Measurements from ENCODE around the gene SLC35A3.
"Not testable (repeated sequence)": the region's sequence is repeated elsewhere in the genome, so short reads cannot be mapped to it uniquely, and the experiment has no call there.

The SLC35A3 gene

DNA sequence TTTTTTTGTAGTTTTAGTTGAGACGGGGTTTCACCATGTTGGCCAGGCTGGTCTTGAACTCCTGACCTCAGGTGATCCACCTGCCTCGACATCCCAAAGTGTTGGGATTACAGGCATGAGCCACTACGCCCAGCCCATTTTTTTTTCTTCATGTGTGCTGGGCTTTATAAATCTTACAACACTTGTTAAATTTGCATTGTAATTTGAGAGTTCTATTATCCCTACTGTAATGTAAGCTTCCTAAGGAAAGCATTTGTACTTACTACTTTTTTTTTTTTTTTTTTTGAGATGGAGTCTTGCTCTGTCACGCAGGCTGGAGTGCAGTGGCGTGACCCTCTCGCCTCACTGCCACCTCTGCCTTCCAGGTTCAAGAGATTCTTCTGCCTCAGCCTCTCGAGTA is 2.3 kb downstream of the SLC35A3 start:
- not testable (repeated sequence) for DNase-seq (ENCODE audit: low read depth)

DNA sequence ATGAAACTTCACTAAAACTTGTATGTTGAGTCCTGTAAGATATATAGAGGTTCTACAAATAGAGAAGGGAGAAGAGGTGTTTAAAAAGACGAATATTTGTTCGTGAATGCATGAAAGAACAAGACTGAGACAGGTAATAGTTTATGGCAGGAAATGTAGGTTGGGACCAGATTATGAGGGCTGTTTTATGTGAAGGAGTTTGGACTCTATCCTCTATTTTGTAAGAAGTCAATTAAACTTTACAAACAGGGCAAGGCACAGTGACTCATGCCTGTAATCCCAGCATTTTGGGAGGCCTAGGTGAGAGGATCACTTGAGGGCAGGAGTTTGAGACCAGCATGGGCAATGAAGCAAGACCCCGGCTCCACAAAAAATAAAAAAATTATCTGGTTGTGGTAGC is 5.7 kb downstream of the SLC35A3 start:
- no peak for DNase-seq (ENCODE audit: low read depth)

DNA sequence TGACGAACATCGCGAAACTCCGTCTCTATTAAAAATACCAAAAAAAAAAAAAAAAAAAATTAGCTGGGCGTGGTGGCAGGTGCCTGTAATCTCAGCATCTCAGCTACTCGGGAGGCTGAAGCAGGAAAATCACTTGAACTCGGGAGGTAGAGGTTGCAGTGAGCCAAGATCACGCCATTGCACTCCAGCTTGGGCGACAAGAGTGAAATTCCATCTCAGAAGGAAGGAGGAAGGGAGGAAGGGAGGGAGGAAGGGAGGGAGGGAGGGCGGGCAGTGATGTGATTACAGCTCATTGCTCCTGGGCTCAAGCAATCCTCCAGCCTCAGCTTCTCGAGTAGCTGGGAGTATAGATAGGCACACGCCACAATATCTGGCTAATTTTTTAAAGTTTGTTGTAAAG is 7.5 kb downstream of the SLC35A3 start:
- DNase-seq (ENCODE audit: low read depth): not testable (repeated sequence)

DNA sequence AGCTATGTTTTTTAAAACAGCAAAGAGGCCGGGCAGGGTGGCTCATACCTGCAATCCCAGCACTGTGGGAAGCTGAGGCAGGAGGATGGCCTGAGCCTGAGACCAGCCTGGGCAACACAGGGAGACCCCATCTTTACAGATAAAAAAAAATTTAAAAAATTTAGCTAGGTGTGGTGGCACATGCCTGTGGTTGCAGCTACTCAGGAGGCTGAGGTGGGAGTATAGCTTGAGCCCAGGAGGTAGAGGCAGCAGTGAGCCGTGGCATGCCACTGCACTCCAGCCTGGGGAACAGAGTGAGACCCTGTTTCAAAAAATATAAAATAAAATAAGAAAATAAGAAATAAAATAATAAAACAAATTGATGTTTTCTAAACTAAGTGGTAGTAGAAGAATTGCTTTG is 8.4 kb downstream of the SLC35A3 start:
- DNase-seq (ENCODE audit: low read depth): no peak

DNA sequence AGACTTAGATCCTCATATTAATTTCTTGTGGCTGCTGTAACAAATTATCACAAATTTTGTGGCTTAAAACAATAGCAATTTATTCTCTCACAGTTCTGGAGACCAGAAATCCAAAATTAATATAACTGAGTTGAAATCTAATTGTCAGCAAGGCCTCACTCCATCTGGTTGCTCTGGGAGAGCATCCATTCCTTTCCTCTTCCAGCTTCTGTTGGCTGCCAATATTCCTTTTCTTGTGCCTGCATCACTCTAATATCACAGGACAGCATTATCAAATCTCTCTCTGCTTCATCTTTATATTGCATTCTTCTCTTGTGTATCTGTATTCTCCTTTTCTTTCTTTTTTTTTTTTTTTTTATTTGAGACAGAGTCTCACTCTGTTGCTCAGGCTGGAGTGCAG is 9.3 kb downstream of the SLC35A3 start:
- DNase-seq (ENCODE audit: low read depth): no peak

DNA sequence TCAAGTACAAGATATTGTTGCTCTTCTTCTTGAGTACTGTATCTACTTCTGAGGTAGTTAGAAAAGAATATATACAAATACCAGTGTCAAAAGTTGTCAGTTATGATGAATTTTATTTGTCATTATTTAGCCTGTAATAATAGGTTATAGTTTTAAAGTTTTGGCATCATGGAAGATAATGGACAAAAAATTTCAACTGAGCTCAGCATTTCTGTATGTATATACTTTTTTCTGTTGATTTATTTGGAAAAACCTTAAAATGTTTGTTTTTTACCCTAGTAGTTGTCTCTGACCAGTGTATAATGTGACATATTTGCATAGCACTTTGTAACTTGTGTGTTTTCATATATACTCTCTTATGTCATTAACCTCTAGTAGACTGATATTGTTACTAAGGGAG is 11.1 kb downstream of the SLC35A3 start:
- DNase-seq (ENCODE audit: low read depth): no peak

DNA sequence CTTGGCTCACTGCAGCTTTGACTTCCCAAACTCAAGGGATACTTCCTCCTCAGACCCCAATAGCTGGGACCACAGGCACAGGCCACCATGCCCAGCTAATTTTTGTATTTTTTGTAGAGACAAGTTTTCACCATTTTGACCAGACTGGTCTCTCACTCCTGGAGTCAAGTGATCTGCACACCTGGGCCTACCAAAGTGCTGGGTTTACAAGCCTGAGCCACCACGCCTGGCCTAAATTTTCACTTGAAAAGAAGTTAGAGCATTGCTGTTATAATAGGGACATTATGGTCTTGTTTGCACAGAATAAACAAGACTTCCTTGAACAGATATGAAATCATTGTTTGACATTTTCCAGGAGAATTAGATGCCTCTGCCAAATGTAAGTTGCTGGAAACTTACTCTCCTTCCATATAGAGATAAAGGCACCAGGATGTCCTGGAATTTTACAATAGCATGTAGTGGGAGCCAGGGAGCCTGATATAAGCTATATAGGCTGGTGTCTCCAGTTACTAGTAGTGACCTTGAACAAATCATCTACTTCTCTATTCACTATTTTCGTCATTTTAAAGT is 16.9 kb downstream of the SLC35A3 start:
- DNase-seq (ENCODE audit: low read depth): no peak

DNA sequence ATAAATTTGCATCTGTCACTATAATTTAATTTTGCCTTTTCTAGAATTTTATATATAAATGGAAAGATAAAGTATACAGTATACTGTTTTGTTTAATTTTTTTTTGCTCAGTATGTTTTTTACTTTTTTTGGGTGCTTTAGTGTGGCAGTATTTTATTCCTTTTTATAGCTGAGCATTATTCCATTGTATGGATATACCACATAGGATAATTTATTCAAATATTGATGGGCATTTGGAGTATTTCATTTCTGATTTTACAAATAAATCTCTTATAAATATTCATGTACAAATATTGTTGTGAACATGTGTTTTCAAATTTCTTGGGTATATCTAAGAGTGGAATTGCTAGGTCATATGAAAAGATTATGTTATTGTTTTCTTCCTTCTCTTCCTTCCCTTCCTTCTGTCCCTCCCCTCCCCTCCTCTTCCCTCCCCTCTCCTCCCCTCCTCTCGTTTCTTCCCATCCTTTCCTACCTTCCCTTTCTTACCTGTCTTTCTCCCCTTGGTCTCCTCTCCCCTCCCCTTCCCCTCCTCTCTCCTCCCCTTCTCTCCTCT is 18.5 kb downstream of the SLC35A3 start:
- DNase-seq (ENCODE audit: low read depth): no peak

DNA sequence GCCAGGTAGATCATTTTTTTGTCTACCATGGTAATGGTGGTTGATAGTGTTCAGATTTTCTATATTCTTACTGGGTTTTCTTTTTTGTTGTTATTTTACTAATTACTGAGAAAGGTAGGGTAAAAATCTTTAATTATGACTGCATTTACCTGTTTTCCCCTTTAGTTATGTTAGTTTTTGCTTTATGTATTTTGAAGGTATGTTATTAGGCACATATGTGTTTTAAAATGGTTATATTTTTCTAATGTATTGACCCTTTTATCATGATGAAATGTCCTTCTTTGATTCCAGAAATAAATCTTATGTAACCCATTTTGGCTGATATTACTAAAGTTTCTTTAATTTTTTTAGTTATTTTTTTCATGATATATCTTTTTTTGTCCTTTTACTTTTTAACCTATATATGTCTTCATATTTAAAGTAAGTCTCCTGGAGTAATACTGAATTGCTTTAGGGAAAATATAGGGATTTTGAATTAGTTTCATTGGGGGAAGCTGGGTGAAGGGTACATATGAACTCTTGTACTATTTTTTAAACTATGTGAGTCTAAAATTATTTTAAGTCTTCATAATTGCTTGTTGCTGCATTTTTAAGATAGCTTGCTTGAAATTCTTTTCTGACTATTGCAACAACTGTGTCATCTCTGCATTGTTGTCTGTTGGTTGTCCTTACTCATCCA is 22.4 kb downstream of the SLC35A3 start:
- no peak for DNase-seq (ENCODE audit: low read depth)

DNA sequence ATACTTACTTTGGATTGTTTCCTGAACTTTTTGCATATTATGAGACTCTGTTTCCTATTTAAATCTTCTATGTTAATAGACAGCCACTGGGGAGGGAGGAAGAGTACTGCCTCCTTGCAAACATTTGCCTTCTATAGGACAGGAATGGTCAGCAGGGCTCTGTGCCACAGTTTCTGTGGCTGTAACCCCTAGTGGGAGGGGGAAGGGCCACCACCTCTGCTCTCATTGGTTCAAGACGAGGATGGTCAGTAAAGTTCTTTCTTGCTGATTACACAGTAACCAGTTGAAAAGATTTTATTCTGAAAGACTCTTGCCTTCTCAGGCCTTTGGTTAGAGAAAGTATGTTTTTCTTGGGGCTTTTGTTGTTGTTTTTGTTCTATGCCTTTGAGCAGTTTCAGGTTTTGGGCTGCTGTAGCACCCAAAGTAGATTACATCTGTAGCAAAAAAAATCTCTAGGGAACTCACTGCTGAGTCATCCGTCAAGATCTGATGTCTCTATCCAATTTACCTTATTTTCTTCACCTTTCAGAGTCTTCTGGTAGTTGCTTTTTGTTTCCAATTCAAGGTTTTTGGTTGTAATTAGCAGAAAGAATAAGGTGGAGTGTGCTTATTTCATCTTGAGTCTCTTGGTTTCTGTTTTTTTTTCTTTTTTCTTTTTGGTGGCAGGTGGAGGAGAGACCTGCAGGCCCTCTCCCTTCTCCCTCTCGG is 23.1 kb downstream of the SLC35A3 start:
- DNase-seq (ENCODE audit: low read depth): no peak

DNA sequence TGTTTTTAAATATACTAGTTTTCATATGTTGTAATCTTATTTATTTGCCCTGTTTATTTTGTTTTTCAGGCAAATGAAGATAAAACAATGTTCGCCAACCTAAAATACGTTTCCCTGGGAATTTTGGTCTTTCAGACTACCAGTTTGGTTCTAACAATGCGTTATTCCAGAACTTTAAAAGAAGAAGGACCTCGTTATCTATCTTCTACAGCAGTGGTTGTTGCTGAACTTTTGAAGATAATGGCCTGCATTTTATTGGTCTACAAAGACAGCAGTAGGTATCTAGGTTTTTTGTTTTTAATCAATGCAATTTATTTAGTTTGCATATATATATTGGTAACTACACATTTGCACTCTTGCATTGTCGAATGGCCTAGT is 23.7 kb downstream of the SLC35A3 start:
- DNase-seq (ENCODE audit: low read depth): no peak

DNA sequence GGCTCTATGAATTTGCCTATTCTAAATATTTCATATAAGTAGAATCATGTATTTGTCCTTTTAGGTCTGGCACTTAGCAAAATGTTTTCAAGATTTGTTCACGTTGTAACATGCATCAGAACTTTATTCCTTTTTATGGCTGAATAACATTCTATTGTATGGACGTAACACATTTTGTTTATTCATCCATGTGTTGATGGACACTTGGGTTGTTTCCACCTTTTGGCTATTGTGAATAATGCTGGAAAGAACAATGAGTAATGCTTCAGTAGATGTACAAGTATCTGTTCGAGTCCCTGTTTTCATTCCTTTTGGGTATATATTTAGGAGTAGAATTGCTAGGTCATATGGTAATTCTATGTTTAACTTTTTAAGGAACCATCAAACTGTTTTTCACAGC is 24.7 kb downstream of the SLC35A3 start:
- DNase-seq (ENCODE audit: low read depth): no peak

DNA sequence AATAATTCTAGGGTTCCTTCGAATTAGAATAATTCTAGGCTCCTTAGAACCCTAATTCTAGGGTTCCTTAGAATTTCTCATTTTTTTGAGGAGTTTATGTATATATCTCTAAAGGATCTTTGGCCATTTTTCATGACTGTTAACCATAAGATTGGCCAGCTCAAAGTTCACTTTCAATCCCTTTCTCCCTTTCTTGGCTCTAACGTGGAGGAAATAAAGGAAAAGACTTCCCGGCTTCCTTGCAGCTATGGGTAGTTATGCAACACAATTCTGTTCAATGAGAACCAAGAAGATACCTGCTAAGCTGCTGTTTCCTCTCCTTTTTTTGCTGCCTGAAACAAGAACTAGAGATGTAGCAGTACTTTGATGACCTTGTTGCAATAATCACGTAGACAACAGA is 27.2 kb downstream of the SLC35A3 start:
- no peak for DNase-seq (ENCODE audit: low read depth)

DNA sequence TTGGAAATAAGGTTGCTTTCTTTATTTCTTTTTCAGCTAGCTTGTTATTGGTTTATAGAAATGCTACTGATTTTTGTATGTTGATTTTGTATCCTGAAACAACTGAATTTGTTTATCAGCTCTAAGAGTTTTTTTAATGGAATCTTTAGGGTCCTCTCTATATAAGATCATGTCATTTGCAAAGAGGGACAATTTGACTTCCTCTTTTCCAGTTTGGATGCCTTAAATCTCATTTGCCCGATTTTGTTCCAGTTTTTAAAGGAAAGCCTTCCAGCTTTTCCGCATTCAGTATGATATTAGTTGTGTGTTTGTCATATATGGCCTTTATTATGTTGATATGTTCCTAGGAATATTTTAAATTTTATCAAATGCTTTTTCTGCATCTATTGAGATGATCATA is 31.7 kb downstream of the SLC35A3 start:
- DNase-seq (ENCODE audit: low read depth): no peak

DNA sequence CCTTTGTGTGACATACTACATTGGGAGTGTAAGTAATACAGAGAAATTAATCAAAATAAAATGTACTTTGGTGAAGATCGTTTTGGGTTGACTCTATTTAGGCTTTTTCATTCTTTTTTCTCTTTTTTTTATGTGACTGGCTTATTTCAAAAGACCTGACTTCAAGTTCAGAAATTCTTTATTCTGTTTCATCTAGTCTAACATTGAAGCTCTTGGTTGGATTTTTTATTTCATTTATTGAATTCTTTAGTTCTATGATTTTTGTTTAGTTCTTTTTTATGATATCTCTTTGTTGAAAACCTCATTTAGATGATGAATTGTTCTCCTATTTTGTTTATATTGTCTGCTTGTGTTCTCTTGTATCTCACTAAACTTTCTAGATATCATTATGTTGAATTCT is 35.6 kb downstream of the SLC35A3 start:
- no peak for DNase-seq (ENCODE audit: low read depth)

DNA sequence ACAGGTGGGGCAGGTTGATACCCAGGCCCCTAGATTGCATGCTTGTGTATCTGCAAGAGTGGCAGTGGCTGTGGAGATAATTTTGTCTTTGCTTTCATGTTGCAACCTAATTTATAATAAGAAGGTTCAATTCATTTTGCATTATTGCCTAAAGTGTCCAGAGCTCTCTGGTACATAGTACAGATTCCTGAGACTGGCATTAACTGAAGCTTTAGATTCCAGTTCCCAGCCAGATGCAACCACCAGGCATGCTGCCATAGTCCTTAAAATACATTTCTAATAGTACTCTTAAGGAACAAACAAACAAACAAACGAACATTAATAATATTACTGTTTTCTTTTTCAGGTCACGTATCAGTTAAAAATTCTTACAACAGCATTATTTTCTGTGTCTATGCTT is 36.9 kb downstream of the SLC35A3 start:
- DNase-seq (ENCODE audit: low read depth): no peak

DNA sequence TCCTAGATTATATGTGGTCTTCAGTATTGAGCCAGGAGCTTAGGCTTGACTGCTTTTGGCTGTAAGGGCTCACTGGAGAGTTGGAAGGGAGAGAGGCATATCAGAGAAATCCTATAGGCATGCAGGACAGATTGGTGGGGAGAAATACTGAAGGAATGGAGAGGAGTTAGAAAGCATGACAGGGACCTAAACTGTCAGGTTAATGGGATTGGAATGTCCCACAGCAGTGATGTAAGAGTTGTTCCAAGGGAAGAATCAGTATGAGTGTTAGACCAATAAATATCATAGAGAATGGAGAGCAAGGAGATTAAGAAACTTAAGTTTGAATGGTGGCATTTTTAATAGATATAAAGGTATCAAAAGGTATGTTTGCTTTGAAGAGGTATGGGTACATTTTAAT is 39.7 kb downstream of the SLC35A3 start:
- no peak for DNase-seq (ENCODE audit: low read depth)

DNA sequence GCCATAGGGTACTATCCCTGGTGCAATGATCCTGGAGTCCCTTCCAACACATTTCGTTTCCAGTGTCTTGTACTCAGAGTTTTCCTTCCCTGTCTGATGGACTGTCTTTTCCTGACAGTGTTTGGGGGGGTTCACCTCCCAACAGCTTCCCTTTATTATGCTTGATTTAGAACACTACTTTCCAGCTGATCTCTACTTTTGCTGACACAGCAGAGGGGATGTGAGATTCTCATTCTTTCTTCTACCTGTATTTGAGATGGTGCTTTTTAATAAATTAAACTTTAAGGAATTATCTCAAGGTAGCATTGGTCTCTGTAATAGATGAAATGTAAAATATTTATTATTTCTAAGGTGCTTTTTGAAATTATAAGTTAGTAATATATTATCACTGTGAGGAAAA is 41.0 kb downstream of the SLC35A3 start:
- no peak for DNase-seq (ENCODE audit: low read depth)

DNA sequence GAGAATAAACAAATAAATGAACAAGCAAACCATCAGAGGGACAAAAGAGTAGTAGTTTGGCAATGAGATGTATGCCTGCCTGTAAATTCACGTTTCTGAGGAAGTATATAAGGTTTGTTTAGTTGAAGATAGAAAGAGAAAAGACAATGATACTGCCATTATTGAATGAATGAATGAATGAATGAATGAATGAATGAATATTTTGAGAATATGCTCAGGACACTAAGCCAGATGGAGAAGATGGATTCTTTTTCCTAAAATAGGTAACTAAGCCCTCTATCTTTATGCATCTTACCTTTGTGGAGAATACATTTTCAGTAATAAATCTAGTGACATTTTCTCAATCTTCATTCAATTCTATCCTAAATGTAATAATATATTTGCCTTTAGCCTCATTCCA is 49.4 kb downstream of the SLC35A3 start:
- DNase-seq (ENCODE audit: low read depth): no peak

DNA sequence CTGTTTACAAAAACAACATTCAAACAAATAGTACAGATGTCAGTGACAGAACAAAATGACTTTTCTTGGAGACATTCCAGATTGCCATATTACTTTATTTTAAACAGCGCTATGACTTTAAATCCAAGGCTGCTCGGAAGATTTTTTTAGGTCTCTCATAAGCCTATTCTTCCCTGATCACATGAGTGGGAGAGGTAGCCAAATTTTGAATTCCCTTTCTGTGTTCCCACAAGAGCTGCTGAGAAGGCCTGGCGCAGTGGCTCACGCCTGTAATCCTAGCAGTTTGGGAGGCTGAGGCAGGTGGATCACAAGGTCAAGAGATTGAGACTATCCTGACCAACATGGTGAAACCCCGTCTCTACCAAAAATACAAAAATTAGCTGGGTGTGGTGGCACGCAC is 53.7 kb downstream of the SLC35A3 start:
- no peak for DNase-seq (ENCODE audit: low read depth)

DNA sequence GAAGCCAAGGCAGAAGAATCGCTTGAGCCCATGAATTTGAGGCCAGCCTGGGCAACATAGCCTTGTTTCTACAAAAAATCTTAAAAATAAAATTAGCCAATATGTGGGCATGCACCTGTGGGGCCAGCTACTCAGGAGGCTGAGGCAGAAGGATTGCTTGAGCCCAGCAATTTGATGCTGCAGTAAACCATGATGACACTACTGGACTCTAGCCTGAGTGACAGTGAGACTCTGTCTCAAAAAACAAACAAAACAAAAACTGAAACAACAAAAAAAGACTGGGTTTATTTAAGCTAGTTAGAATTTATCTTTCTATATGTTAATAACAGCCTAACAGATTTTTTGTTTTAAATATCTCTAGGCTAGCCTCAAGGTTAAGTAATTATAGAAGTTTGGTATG is 57.4 kb downstream of the SLC35A3 start:
- DNase-seq (ENCODE audit: low read depth): no peak

DNA sequence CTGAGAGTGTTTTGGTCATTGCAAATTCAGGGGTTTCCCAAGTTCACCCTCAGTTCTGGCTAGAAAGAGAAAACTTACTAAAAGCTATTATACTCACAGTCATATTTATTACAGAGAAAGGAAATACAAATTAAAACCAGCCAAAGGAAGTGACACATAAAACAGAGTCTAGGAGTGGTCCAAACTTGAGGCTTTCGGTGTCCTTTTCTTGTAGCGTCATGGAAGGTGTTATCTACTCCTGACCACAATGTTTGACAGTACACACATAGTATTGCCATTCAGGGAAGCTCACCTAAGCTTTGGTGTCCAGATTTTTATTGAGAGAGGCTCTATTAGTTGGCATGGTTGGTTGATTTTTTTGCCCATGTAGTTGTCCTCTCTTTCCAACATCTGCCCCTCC is 59.0 kb downstream of the SLC35A3 start:
- no peak for DNase-seq (ENCODE audit: low read depth)

DNA sequence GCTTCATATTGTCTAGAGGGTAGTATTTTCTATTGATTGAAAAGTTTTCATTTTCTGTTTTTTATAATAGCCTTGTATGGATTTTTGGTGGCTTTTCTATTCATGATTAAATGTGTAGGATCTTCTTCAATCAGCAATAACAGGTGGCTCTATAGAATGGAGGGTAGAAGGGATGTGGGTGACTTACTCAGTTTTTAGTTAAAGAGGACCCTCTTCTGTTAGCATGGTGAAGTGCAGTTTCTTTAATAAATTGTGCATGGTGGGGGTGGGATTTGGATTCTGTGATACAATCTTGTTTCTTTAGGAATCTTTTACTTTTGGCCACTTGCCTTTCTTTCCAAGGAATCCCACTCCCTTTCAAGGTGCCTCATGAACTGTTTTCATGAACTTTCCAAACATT is 64.7 kb downstream of the SLC35A3 start:
- DNase-seq (ENCODE audit: low read depth): no peak

DNA sequence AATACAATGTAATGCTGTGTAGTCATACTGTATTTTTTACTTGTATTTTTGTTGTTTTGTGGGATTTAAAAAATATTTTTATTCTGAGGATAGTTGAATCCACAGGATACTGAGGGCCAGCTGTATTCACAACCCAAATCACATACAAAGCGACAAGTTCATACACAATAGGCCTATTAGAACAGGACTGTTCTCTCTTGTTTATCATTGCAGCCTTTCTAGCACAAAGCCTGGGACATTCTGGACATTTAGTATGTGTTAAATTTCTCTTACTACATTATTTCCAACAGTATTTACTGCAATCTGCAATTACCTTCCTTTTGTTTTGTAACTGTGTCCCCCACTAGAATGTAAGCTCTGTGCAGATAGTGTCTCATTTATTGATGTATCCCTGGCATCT is 65.4 kb downstream of the SLC35A3 start:
- DNase-seq (ENCODE audit: low read depth): no peak

Measured in stromal cell of bone marrow (primary cell).